Body of pancreas (tissue), 4 donors: Measurements from ENCODE around the gene DNAJB8. TPM values are rescaled to one million over a fixed set of nuclear protein-coding genes. Genes with fewer than 3 reads are reported as not detected.
A peak's percentile ranks its signal among the peaks of the same experiment; 100 is the strongest.

Experiments
- ATAC-seq: fragments of 150-250 bp; one replicate; pipeline ENCODE4 v1.9.1; 2016
- DNase-seq, 4 donors: peaks; one replicate each; pipeline ENCODE4 v3.0.0-alpha.2; 2019
- H3K27ac ChIP-seq, 4 donors: fragments of 200-600 bp; sonication (generic); 1 replicate in 3 of 4; 2 replicates in 1 of 4; pipeline versions ENCODE4 v1.5.1 to v1.6.1; 2016 to 2019; ENCODE audit warnings: mild to moderate bottlenecking in 1 of 4, mixed read lengths in 1 of 4, moderate library complexity in 1 of 4
- H3K27me3 ChIP-seq, 2 donors: fragments of 200-600 bp; sonication (generic); one replicate each; pipeline ENCODE4 v1.6.0; 2016; ENCODE audit warnings: mild to moderate bottlenecking in 1 of 2
- H3K36me3 ChIP-seq, 2 donors: fragments of 200-600 bp; sonication (generic); replicated peaks in 1 of 2; 2 replicates each; pipeline ENCODE4 v1.5.1; 2016; ENCODE audit warnings: low read depth in 2 of 2; ENCODE audit not compliant: insufficient read depth in 1 of 2
- H3K4me1 ChIP-seq: fragments of 200-600 bp; sonication (generic); one replicate; pipeline ENCODE4 v1.6.0; 2016
- H3K4me3 ChIP-seq, 2 donors: fragments of 200-600 bp; sonication (generic); 1 replicate in 1 of 2; 2 replicates in 1 of 2; pipeline ENCODE4 v1.5.1; 2016 to 2019
- H3K9me3 ChIP-seq, 3 donors: fragments of 200-600 bp; sonication (generic); 1 replicate in 2 of 3; 2 replicates in 1 of 3; pipeline ENCODE4 v1.5.1; 2016
- POLR2A ChIP-seq, 3 donors: fragments of 450-650 bp; IDR thresholded peaks; one replicate each; pipeline ENCODE4 v1.6.1; 2016; ENCODE audit warnings: antibody characterized with exemption in 3 of 3, mild to moderate bottlenecking in 2 of 3
- WGBS, 2 donors: methylation state at CpG; one replicate each; pipeline ENCODE4 v1.1.5; 2017; 5-methylcytosine and 5-hydroxymethylcytosine counted together
- intact Hi-C: fragments of 100-400 bp; cut with DNase I; formaldehyde crosslinking; loops from one replicate; pipeline ENCODE4 v1.15.1; 2023
- total RNA-seq, 2 donors: library from RNA; depleted of rRNA; stranded (reverse); fragments of >200 nt; gene quantifications; one replicate each; pipeline ENCODE4 v1.1.0, GENCODE V29; 2016
- TF ChIP-seq, protein P1 (sequence below), 7 experiments: fragments of 450-650 bp in 4 of 7; fragments of 200-600 bp in 3 of 7; sonication (generic) in 3 of 7; IDR thresholded peaks; one replicate each; pipeline ENCODE4 v1.5.1; 2016 to 2019; ENCODE audit warnings: antibody characterized with exemption in 7 of 7

DNAJB8 gene
- total RNA-seq, 2 donors from 2014 or later, result not detected

DNA sequence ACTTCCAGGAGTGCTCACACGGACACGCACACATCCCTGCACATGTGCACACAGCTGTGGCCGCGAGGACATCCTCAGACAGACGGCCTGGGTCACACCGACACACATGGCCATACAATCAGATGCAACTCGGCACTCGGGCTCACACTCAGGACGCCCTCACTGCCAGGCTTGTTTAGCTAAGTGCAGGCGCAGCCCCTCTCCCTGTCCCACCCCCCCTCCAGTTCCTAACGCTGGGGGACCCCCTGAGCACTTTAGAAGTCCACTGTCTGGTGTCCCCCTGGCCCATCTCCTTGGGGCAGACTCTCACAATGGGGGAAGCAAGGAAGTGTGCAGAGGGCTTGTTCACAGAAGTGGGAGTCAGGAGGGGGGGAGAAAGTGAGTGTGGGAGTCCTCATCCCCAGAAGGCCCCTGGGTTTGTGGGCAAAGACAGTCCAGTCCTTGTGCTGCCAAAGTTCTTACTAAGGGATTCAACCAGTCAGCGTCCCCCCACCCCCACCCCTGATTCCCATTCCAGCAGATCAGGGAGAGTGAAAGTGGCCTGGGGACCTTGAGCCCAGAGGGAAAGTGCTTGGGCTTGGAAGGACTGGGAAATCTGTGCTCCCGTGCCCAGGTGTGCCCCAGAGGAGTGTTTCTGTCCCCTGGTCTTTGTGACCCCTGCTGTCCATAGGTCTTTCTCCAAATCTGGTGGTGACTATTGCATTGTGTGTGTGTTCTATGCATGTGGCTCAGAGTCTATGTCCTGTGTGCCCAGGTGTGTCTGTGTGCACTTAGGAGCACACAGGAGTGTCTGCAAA, 27.1 kb upstream of the DNAJB8 start:
- peaks cover 0 to 4% of the 10 kb centered on the region in 2 donors for H3K27me3 ChIP-seq
- H3K4me3 ChIP-seq, result no peak overlapping the region

DNA sequence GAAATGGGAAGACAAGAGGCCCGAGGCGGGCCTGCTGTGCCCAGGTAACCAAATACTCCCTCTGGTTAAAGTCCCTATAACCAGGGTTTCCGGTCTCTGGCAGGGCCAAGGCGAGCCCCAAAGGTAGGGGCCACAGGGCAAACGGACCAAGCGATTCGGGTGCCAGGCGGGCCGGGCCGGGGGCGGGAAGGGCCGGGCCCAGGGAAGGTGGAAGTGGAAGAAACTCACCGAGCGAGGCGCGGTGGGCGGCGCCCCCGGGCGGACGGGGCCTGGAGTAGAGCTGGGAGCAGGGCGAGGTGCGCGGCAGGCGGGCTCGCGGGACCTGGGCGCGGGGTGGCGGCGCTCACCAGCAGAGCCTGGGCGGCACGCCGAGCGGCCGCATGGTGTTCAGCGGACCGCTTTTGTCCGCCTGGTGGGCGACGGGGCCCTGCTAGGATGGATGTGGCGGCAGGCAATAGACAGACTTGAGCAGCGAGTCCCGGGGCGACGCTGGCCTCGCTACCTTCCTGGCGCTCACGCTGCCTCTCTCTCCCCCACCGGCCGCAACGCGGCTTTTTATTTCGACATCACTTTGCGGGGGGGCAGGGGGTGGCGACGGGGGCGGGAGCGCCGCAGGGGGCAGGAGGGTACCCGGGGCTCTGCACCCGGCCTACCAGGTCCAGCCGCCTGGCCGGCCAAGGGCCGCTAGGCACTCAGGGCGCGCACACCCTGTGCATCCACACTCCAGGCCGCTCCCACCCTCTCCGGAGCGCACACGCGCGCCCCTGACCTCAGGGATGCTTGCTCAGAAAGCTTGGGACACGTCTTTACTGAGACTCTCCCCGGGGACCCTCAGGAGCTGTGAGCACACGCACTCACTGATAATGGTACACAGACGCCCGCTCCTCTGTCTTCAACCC, 26.2 kb upstream of the DNAJB8 start, which contains the start of gene GATA2:
Gene GATA2, minus strand, starts transcription at position 531 of the 899 bp plus-strand sequence. CDS start 6,170 bp downstream, outside the sequence.
- DNase-seq (peak; percentile 65 to 81 (median 72)), ATAC-seq (peak; percentile 10)
- peak; percentile 48 to 63 (median 53) for TF ChIP-seq POLR2A (IDR thresholded peaks at IDR 0.05)
- TF ChIP-seq, protein P1, sequence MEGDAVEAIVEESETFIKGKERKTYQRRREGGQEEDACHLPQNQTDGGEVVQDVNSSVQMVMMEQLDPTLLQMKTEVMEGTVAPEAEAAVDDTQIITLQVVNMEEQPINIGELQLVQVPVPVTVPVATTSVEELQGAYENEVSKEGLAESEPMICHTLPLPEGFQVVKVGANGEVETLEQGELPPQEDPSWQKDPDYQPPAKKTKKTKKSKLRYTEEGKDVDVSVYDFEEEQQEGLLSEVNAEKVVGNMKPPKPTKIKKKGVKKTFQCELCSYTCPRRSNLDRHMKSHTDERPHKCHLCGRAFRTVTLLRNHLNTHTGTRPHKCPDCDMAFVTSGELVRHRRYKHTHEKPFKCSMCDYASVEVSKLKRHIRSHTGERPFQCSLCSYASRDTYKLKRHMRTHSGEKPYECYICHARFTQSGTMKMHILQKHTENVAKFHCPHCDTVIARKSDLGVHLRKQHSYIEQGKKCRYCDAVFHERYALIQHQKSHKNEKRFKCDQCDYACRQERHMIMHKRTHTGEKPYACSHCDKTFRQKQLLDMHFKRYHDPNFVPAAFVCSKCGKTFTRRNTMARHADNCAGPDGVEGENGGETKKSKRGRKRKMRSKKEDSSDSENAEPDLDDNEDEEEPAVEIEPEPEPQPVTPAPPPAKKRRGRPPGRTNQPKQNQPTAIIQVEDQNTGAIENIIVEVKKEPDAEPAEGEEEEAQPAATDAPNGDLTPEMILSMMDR (IDR thresholded peaks at IDR 0.05), result peak in 4 of 7 experiments; percentile 17 to 53 (median 34)
- Histone ChIP-seq H3K36me3 (no peaks in the 10 kb centered on the region), H3K4me1 (peaks cover 71% of the 10 kb centered on the region), H3K27ac (peak within 1 kb of the TSS; percentile 70 to 97 (median 95)), H3K4me3 (peak within 1 kb of the TSS; percentile 21 to 32), H3K27me3 (peaks cover 0 to 10% of the 10 kb centered on the region in 2 donors), H3K9me3 (no peaks in the 10 kb centered on the region)
- WGBS, 2 donors, result 7 to 30% methylated on average over 24 to 75 of the region's 78 CpGs
- intact Hi-C loops, result no loop called here

More for the DNA sequence above, 27.1 kb upstream of the DNAJB8 start:
- intact Hi-C loops, result no loop called here
- peaks cover 65% of the 10 kb centered on the region for H3K4me1 ChIP-seq
- 15 to 32% methylated on average over 12 to 13 of the region's 13 CpGs for WGBS, 2 donors
- no peak for TF ChIP-seq POLR2A (IDR thresholded peaks at IDR 0.05)
- TF ChIP-seq, protein P1 (IDR thresholded peaks at IDR 0.05), result no peak
- ATAC-seq, result no peak
- DNase-seq, result peak in 2 of 4 donors; percentile 13 to 45
- H3K27ac ChIP-seq, result peak overlapping the region in 2 of 4 donors; percentile 4 to 70
- no peaks in the 10 kb centered on the region for H3K36me3 ChIP-seq
- no peaks in the 10 kb centered on the region for H3K9me3 ChIP-seq

DNA sequence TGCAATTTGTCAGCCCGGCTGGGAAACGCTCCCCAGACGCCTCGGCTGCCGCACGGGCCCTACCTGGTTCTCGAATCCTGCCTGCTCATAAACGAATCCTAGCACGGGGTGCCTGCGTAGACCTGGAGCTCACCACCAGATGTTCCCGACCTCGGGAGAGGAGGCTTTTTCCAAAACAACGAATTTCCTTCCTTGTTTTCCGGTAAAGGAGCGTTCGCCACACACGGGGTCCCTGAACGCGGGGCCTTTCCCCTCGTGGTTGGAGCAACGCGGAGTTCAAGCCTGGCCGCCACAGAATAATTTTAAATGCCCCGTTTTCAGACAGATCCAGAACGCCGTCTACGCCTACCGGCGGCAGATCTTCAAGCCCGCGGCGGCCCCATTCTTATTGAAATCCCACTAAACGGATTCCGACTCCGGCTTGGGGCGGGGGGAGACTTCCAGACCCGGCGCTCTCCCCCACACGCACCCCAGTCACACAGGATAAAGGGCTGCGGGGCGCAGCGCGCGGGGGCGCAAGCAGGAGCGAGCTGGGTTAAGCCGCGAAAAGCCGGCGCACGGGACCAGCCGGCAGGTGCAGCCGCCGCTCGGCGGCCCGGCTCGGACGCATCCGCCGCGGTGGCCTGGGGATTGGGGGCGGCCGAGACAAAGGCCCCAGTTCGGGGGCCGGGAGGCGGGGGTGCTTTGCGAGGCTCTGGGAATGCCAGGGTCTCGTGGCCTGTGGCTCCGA, 25.4 kb upstream of the DNAJB8 start:
- intact Hi-C loops, result no loop called here
- TF ChIP-seq, protein P1 (IDR thresholded peaks at IDR 0.05), result no peak
- TF ChIP-seq POLR2A (IDR thresholded peaks at IDR 0.05), result no peak
- peaks cover 75% of the 10 kb centered on the region for H3K4me1 ChIP-seq
- no peak for ATAC-seq
- DNase-seq, result peak in 1 of 4 donors; percentile 30
- H3K36me3 ChIP-seq, result no peaks in the 10 kb centered on the region
- WGBS, 2 donors, result 12 to 35% methylated on average over 27 to 70 of the region's 70 CpGs
- H3K27me3 ChIP-seq, result peaks cover 0 to 11% of the 10 kb centered on the region in 2 donors
- H3K9me3 ChIP-seq, result no peaks in the 10 kb centered on the region
- H3K4me3 ChIP-seq, result peak overlapping the region; percentile 21 to 32
- peak overlapping the region; percentile 70 to 97 (median 95) for H3K27ac ChIP-seq

DNA sequence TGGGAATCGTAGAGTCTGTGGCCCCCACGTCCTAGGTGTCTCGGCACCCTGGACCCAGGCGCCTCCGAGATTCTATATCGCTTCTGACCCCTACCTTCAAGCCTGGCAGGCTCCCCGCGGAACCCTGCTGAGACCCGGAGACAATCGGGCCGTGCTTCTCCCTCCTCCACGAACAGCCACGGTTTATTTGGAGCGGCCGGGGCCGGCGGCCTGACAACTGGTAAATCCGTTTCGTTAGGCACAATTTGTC, 24.9 kb upstream of the DNAJB8 start:
- intact Hi-C loops, result no loop called here
- Histone ChIP-seq H3K9me3 (no peaks in the 10 kb centered on the region), H3K4me3 (peak overlapping the region; percentile 21 to 32), H3K27ac (peak overlapping the region; percentile 70 to 97 (median 95)), H3K27me3 (peaks cover 0 to 11% of the 10 kb centered on the region in 2 donors), H3K4me1 (peaks cover 75% of the 10 kb centered on the region), H3K36me3 (no peaks in the 10 kb centered on the region)
- TF ChIP-seq, protein P1 (IDR thresholded peaks at IDR 0.05), result no peak
- TF ChIP-seq POLR2A (IDR thresholded peaks at IDR 0.05), result no peak
- peak in 3 of 4 donors; percentile 13 to 34 (median 18) for DNase-seq
- 12 to 59% methylated on average over 11 to 19 of the region's 19 CpGs for WGBS, 2 donors
- ATAC-seq, result no peak
